DND-41 (cell line): ENCODE data around the gene NPIPB6.

Experiments used
- CTCF ChIP-seq: IDR thresholded peaks from 2 replicates; pipeline ENCODE4 v1.5.1; 2012; ENCODE audit warnings: borderline replicate concordance, low read length, moderate library complexity, mild to moderate bottlenecking; ENCODE audit not compliant: poor library complexity, severe bottlenecking; ENCODE audit errors: extremely low read depth
- EZH2 ChIP-seq: IDR thresholded peaks from 3 replicates; pipeline ENCODE4 v1.6.1; 2012; ENCODE audit warnings: borderline replicate concordance, low read depth, mild to moderate bottlenecking, moderate library complexity, low read length, inconsistent platforms; ENCODE audit not compliant: severe bottlenecking

- TF ChIP-seq CTCF = no peak
- TF ChIP-seq EZH2 = no peak
Measured at GRCh38 chr16:28294201-28294600, 69.1 kb downstream of the NPIPB6 start.
